BJ (cell line): Measurements from ENCODE around the gene CDK17. TPM values are rescaled to one million over a fixed set of nuclear protein-coding genes. Genes with fewer than 3 reads are reported as not detected.

ENCODE experiments used
- CTCF ChIA-PET: fragments of 350-600 bp; formaldehyde crosslinking; extraction: SDS; loops from one replicate; lab custom pipeline; 2021; ENCODE audit warnings: antibody characterized with exemption, inconsistent platforms; lab: Yijun Ruan, JAX
- POLR2A ChIA-PET: fragments of 300-600 bp; sonication (Branson Sonifier 250); formaldehyde crosslinking; extraction: SDS; loops from one replicate; lab custom pipeline; 2021; ENCODE audit warnings: antibody characterized with exemption; lab: Charles Lee
- DNase-seq: peaks from one replicate; pipeline ENCODE4 v3.0.0-alpha.2; 2011; ENCODE audit warnings: low read depth
- H3K27me3 ChIP-seq: 2 replicates; pipeline ENCODE4 v1.6.0; 2011; ENCODE audit warnings: low read length; ENCODE audit not compliant: control insufficient read depth, insufficient read depth
- H3K36me3 ChIP-seq: 2 replicates; pipeline ENCODE4 v1.5.1; 2011; ENCODE audit warnings: low read length; ENCODE audit not compliant: control insufficient read depth, insufficient read depth
- H3K4me3 ChIP-seq: 2 replicates; pipeline ENCODE4 v1.5.1; 2011; ENCODE audit warnings: low read depth, mild to moderate bottlenecking, control low read depth, low read length
- polyA plus RNA-seq: library from polyadenylated mRNA; depleted of rRNA; stranded (reverse); fragments of >200 nt; gene quantifications from 2 replicates; pipeline ENCODE4 v1.2.3, GENCODE V29; 2011
- TF ChIP-seq, protein P1 (sequence below): IDR thresholded peaks from 2 replicates; pipeline ENCODE4 v1.5.1; 2011; ENCODE audit warnings: low read depth, mild to moderate bottlenecking, control low read depth, inconsistent platforms, low read length, moderate library complexity; ENCODE audit not compliant: insufficient read depth

CDK17 gene
- polyA plus RNA-seq, 1 experiment, result 14.8 TPM

DNA sequence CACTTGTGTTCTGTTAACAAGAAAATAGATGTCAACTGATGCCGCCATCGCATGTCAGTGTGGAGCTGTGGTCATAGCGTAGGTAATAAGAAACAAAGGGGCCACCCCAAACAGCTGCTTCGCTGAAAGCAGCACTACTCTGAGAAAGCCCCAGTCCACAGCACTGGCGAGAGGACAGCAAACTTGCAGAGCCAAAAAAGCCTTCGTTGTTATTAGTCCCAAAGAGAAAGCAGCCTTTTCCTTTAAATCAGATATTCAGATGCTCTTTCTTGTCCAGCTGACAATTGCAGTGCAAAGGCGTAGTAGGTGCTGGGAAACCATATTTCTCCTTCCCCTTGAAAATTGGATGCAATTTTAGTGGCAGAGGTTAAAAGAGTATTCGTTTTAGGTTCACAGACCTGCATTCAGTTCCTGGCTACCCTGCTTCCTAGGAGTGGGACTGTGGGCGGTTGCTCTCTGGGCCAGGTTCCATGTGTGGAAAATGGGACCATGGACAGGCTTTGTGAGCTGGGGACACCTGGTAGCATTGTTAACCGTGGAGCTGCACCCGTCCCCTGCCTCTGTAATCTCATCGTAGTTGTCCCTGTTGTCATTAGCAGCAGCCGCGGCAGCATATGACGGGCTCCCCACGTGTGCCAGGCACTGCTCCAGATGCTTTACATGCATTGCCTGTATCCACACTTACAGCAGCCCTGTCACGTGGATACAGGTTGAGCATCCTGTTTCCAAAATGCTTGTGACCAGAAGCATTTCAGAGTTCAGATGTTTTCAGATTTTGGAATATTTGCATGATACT lies 151.9 kb downstream of the CDK17 start:
- CTCF ChIA-PET, result interaction anchor here (0.6 kb wide), 1 partner anchor 665 kb away, joined by 3 read pairs; no protein-coding TSS in a partner anchor
- TF ChIP-seq, protein P1, sequence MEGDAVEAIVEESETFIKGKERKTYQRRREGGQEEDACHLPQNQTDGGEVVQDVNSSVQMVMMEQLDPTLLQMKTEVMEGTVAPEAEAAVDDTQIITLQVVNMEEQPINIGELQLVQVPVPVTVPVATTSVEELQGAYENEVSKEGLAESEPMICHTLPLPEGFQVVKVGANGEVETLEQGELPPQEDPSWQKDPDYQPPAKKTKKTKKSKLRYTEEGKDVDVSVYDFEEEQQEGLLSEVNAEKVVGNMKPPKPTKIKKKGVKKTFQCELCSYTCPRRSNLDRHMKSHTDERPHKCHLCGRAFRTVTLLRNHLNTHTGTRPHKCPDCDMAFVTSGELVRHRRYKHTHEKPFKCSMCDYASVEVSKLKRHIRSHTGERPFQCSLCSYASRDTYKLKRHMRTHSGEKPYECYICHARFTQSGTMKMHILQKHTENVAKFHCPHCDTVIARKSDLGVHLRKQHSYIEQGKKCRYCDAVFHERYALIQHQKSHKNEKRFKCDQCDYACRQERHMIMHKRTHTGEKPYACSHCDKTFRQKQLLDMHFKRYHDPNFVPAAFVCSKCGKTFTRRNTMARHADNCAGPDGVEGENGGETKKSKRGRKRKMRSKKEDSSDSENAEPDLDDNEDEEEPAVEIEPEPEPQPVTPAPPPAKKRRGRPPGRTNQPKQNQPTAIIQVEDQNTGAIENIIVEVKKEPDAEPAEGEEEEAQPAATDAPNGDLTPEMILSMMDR, result no peak
- Histone ChIP-seq H3K4me3 (no peak overlapping the region), H3K27me3 (no peaks in the 10 kb centered on the region), H3K36me3 (peaks cover 22% of the 10 kb centered on the region)
- POLR2A ChIA-PET, result no interaction called here
- no peak for DNase-seq

DNA sequence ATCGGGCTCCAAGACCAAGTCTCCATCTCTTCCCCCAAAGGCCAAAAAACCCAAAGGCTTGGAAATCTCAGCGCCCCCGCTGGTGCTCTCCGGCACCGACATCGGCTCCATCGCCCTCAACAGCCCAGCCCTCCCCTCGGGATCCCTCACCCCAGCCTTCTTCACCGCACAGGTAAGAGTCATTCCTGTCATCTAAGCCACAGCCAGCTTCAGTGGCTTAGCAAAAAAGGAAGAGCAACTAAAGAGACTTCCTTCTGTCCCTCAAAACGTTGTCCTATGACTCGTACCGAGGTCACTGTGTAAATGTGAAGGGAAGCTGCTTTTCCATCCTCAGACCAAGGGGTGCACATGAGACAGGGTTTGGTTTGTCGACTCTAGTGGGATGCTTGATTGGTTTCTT lies 152.7 kb downstream of the CDK17 start:
- H3K27me3 ChIP-seq, result no peaks in the 10 kb centered on the region
- no peak overlapping the region for H3K4me3 ChIP-seq
- peaks cover 22% of the 10 kb centered on the region for H3K36me3 ChIP-seq
- POLR2A ChIA-PET, result no interaction called here
- TF ChIP-seq, protein P1, result no peak
- no peak for DNase-seq
- CTCF ChIA-PET, result no interaction called here

DNA sequence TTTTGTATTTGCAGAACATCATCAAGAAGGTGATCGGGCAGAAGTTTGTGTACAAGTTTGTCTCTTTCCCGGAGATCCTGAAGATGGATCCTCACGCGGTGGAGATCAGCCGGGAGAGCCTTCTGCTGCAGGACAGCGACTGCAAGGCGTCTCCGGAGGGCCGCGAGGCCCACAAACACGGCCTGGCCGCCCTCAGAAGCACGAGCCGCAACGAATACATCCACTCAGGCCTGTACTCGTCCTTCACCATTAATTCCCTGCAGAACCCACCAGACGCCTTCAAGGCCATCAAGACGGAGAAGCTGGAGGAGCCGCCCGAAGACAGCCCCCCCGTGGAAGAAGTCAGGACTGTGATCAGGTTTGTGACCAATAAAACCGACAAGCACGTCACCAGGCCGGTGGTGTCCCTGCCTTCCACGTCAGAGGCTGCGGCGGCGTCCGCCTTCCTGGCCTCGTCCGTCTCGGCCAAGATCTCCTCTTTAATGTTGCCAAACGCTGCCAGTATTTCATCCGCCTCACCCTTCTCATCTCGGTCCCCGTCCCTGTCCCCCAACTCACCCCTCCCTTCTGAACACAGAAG lies 153.2 kb downstream of the CDK17 start:
- DNase-seq, result no peak
- Histone ChIP-seq H3K36me3 (peaks cover 22% of the 10 kb centered on the region), H3K4me3 (no peak overlapping the region), H3K27me3 (no peaks in the 10 kb centered on the region)
- POLR2A ChIA-PET, result no interaction called here
- TF ChIP-seq, protein P1, result no peak
- CTCF ChIA-PET, result no interaction called here

DNA sequence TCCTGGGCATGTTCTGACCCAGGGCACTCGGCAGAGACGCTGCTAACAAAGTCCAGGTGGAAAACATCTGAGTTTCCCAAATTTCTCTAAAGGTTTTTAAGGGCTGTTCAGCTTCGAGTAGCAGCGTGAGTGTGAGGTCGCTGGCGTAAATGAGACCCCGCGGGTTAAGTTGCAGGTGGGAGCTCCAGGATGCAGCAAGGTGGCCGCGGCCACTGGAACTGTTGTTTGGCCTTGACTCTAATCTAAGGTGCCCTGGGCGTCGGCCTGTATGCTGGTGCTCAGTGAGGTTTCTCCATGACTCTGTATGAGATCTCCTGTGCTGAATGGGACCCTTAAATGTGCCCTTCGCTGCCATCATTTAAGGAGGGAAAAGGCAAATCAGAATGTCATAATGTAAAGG lies 155.4 kb downstream of the CDK17 start:
- Histone ChIP-seq H3K27me3 (no peaks in the 10 kb centered on the region), H3K36me3 (peaks cover 21% of the 10 kb centered on the region), H3K4me3 (no peak overlapping the region)
- TF ChIP-seq, protein P1, result no peak
- ChIA-PET POLR2A (no interaction called here), CTCF (interaction anchor here (1.0 kb wide), 1 partner anchor 69 kb away, joined by 4 read pairs; no protein-coding TSS in a partner anchor)
- no peak for DNase-seq

DNA sequence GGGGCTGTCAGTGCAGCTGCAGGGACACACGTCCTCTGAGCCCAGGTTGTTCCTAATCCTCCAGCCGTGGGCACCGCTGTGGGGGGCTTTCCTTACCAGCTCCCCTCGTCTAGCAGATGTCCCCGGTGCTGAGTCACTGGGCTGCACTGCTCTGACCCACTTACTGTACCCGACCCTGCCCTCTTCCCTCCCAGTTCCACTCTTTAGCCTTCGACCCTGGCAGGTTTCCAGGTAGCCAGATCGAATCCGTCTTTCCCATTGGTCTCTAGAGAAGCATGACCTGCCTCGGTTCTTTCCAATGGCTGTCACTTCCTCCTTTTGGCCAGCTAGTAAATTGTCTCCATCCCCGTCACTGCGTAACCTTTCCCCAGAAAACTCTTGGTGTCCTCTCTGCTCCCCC lies 157.6 kb downstream of the CDK17 start:
- no peaks in the 10 kb centered on the region for H3K27me3 ChIP-seq
- POLR2A ChIA-PET, result no interaction called here
- TF ChIP-seq, protein P1, result no peak
- H3K4me3 ChIP-seq, result no peak overlapping the region
- CTCF ChIA-PET, result interaction anchor here (1.2 to 1.3 kb wide), 2 partner anchors 12 to 180 kb away, joined by 3 read pairs; no protein-coding TSS in a partner anchor
- no peak for DNase-seq
- peaks cover 8% of the 10 kb centered on the region for H3K36me3 ChIP-seq
